Posterior vena cava (tissue), 2 donors: ENCODE results near the gene EFCAB11. TPM values are rescaled to one million over a fixed set of nuclear protein-coding genes. Genes with fewer than 3 reads are reported as not detected.

Experiments
- DNase-seq: peaks from one replicate; pipeline ENCODE4 v3.0.0-alpha.2; 2020; ENCODE audit warnings: low spot score
- intact Hi-C, 2 donors: fragments of 100-400 bp; cut with DNase I; formaldehyde crosslinking; loops; one replicate each; pipeline versions ENCODE4 v1.14.1 to v1.14.2; 2022 to 2023
- total RNA-seq, 2 donors: library from RNA; stranded (reverse); fragmentation: NEBNext Ultra II Directional; extraction: Animal tissue kit (Norgen Biotek cat#: 25700); gene quantifications; one replicate each; pipeline ENCODE4 v1.2.1, GENCODE V29; 2021
- donor health status: DM: yes; HTN: yes; CAD: no.
- donor health status: DM: yes; HTN: yes; CAD: no.

The EFCAB11 gene
- total RNA-seq, 2 donors from 2014 or later = 4.8 to 6.1 TPM

DNA sequence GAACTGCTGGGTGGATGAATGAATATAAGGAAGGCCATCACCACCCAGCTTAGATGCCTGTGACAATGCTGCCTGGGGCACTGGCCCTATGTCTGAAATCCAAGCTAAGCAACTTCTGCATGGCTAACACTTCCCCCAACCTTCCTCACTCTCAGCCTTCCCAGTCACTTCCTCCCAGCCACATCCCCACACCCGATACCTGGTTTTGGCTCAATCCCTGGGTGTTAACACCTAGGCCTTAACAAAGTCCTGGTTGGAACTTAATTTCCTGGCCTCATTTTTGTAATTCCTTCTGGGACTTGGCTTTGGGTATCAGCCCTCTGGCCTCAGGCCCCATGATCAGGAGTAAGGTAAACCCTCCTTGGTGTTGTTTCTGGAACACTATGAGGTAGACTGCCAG lies 110.0 kb downstream of the EFCAB11 start:
- intact Hi-C loops = no loop called here
- DNase-seq = no peak

DNA sequence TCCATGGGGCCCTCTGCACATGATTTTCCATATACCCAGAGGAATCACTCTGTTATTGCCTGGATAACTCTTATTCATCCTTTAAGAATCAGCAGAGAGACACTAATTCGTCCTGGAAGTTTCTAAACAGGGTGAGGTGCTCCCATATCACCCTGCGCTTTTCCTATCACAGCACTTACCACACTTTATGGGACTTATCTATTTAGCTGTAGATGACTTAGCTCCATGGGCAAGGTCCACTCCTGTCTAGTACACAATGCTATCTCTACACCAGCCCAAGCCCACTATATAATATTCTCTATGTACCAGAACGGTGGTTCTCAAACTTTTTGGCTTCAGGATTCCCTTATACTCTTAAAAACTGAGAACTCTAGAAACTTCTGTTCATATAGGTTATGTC lies 111.7 kb downstream of the EFCAB11 start:
- DNase-seq = no peak
- intact Hi-C loops = no loop called here

DNA sequence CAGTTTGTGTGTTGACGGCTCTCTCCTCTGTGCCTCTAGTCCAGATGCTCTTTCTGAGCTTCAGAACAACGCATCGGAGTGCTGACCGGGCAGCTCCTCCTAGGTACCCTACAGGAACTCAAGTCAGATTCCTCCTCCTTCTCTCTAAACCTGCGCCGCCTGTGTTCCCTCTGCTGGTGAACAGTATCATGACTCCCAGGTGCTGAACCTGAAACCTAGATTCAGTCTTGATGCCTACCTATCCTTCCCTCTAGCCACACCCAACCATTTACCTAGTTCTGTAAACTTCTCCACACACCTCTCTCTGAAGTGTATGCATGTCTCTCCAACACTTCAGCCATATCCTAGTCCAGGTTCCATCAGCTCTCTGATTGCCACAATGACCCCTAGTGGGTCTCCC lies 112.7 kb downstream of the EFCAB11 start:
- no peak for DNase-seq
- intact Hi-C loops = no loop called here

DNA sequence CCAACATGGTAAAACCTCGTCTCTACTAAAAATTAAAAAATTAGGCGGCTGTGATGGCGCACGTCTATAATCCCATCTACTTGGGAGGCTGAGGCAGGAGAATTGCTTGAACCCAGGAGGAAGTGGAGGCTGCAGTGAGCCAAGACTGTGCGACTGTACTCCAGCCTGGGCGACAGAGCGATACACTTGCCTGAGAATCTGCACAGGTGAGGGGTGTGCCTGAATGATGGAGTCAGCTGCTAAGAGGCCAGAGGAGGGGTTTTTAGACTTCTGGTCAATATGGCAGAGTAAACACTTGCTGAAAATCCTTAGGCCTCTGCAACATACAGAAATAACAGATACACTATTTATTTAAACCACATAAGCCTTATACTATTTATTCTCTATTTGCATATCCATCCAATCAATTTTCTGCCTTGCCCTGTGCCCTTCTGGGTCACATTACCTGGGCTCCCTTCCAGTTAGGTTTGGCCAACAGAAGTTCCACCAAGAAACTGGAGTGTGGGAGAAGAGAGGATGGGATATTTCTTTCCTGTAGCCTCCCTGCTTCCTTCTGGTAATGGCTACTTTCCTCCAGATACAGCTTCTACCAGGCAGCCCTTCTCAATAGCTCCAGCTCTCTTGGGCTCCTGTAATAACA lies 117.6 kb downstream of the EFCAB11 start:
- DNase-seq = no peak
- intact Hi-C loops = no loop called here

DNA sequence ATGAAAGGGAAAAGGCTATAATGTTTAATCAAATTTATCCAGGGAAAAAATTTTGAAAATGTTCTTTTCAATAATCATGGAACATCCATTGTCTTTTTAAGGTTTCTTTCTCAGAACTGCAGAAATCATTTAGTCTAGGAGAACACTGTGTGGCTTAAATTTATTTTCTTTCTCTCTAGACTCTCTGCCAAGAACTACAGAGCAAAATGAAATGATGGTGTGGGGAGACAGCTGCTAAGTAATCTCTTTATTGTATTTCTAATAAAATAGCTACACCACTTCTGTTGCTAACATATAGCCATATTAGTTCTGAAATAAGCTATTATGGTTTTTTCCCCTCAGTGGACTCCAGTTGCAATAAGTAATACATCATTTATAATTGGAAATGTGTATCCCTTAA lies 120.9 kb downstream of the EFCAB11 start:
- intact Hi-C loops = no loop called here
- DNase-seq = no peak

DNA sequence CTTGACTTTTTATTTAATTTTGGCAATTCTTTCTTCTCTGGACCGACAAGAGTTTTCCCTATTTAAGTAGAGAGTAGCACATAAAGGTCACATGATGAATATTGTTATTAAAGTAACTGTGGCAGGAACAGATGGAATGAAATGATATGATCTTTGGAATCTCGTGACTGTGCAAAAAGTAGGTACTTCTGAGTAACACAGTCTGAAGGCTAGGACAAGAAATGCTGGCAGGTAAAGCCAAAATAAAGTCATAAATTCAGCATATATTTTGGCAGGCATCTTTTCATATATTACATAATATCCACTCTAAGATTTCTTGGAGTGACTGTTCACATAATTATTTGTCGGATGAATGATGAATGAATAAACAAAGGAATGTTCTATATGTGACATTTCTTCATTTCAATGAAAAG lies 121.4 kb downstream of the EFCAB11 start:
- DNase-seq = no peak
- intact Hi-C loops = no loop called here

DNA sequence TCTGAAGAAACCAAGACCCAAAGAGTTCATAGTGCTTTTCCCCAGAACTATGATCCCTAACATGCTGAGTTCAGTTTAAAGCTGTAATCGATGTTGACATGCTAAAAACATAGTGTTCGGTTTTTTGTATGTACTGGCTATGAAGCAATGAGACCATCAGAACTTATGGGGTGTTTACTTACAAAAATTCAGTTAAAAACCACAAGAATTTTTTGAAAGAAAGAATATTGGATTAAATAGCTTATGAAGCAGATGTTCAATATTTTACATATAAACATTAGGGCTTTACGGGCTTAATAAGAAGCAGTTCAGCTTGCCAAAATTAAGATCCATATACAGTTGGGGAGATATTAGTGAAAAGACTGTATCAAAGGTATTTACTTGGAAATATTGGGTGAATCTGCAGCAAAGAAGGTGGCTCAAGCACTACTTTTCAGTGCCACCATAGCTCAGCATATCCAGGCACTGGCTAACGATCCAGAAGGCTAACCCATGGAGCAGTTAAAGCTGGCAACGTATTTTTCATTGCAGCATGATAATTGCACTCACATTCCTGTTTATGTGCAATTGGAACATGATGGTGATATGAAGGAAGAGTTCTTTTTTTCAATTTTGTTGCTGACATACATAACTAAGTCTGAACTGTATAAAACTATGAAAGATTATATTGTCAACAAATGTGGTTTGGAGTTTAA lies 125.9 kb downstream of the EFCAB11 start:
- no peak for DNase-seq
- intact Hi-C loops = no loop called here

DNA sequence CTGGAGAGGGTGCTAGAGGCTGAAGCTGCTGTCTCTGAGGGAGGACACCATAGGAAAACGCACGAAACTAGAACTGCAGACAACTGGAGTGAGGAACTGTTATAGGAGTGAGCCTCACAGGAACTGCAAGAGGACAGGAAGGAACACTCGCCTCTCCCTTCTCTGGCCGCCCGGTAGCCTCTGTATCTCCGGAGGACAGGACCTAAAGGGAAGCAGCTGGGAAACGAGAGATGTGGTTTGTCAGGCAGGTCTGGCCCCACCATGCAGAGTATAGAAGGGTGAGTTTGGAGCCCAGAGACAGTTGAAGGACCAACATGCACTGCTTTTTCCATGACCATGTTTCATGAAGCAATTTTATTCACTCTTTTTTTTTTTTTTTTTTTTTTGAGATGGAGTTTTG lies 127.3 kb downstream of the EFCAB11 start:
- intact Hi-C loops = loop anchor here in 1 of 2 donors (2.0 kb wide), 1 partner anchor 400 kb away; no protein-coding TSS in a partner anchor
- DNase-seq = no peak

DNA sequence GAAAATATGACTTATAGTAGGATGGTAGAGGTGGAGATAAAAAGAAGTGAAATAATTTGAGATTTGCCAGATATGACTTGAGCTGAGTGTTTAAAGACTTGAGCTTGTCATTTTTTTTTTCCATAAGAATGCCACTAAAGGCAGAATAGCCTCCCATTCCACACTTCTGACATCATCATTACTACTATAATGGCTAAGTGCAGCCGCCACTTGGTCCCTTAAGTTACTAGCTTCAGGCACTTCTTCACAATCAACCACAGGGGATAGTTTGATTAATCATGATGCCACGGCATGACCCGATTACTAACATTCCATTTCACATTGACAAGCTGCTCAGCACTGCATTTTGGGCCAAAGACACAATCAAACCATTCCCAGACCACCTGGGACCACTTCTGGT lies 127.9 kb downstream of the EFCAB11 start:
- no peak for DNase-seq
- intact Hi-C loops = loop anchor here in 1 of 2 donors (2.0 kb wide), 1 partner anchor 400 kb away; no protein-coding TSS in a partner anchor

DNA sequence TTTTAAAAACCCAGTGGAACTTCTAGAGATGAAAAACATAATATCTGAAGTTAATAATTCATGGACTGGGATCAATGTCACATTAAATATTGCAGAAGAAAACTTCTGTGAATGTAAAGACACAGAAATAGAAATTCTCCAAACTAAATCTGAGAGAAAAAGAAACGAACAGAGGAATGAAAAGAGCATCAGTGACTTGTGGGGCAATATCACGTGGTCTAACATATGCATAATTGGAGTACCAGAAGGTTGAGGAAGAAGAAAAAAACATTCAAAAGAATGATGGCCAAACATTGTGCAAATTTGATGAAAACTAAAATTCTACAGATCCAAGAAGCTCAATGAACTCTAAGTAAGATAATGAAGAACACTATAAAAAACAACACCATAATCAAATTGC lies 130.8 kb downstream of the EFCAB11 start:
- intact Hi-C loops = no loop called here
- no peak for DNase-seq

DNA sequence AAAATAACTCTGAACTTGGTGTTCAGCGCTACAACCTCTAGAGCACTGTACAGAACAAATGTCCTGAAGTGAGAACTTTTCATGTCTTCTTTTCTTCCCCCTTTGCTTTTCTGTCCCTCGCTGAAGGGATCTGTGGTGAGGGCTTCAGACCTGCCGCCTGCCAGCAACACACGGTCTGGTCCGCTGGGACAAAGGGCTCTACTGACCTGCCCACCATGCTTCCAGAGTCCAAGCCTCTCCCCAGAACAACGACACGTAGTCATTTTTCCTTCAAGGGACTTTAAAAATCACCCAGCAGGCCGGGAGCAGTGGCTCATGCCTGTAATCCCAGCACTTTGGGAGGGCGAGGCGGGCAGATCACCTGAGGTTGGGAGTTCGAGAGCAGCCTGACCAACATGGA lies 140.4 kb downstream of the EFCAB11 start:
- no peak for DNase-seq
- intact Hi-C loops = no loop called here

DNA sequence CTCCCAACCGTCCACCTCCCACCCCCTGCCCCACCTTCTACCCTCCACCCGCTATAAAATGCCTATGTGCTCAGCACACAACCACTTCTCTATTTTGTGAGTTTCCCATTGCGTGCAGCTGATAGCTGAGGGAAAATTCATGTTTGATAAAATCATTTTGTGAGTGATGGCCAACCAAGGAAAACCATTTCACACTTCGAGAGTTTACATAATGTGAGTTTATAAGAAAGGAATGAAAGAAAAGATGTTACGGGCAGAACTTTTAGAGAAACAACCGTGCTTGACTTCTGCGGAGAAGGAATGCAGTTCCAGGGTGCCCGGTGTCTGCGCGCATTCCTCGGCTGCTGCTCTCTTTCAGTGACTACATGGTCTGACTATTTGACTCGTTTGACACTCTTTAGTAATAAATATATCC lies 140.9 kb downstream of the EFCAB11 start:
- DNase-seq = no peak
- intact Hi-C loops = no loop called here

DNA sequence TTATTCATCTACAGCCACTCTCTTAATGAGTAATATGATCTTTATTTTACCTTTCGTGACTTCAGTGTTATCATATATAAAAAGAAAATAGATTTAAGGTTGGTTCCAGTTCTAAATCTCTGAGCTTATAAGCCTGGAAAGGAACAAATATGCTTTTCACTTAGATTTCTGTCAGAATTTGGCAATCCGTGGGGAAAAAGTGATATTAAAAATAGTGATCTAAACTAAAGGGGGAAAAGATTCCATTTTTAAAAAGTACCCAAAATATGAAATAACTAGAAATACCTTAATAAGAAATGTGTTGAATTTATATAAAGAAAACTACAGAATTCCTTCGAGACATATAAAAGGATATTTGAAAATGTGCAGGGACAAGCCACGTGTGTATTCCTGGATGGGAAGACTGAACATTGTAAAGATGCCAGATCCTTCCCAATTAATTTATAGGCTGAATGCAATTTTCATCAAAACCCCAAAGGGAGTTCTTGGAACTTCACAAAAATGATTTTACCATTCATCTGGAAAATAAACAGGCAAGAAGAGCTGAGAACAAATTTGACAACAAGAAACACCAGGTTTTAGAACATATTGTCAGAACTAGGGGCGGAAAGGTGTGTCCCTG lies 142.5 kb downstream of the EFCAB11 start:
- intact Hi-C loops = no loop called here
- DNase-seq = no peak

DNA sequence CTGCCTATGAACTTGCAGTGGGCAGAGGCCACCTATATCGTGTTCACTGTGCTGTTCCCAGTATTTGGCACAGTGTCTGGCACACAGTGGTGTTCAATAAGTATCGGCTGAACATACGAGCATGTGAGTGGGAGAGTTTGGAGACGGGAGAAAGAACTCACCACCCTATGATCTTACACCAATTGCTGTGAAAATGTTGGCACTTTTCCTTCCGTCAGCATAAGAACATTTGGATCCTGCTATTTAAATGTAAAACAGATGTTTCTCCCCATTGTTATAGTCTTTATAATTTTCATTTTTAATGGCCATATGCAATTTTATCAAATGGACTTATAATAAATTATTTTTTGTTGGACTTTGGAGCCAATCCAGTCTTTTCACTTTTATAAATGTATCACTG lies 144.4 kb downstream of the EFCAB11 start:
- DNase-seq = no peak
- intact Hi-C loops = no loop called here

DNA sequence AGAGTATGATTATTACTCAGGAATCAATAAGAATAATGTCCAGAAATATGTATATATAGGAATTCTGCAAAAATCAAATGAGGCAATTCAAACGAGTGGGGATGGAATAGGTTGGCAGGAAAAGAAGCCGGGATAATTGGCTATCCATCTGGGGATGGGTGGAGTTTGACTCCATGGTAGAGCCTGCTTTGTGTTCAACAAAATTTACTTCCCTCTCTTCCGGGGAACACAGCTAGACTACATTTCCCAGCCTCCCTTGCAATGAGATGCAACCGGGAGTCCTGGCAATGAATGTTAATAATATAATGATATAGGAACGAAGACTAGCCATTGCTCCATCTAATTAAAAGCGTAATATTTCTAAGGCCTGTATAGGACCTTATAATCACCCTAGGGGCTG lies 146.6 kb downstream of the EFCAB11 start:
- intact Hi-C loops = no loop called here
- DNase-seq = no peak

DNA sequence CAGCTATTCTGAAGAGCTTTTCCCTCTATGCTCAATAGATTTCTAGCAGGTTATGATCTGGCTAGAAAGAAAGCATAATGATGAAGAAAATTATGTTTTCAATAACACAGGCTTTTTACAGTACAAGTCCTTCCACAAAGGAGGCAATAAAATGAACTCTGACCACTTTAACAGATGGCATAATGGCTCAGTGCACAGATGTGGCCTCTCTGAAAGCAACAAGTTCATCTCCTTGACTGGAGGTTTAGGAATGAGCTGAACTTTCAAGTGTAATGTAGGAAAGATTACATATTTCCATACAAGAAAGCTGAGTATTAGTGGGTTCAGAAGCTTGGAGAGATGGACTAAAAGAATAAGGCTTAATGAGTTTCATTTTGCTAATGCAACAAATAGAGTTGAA lies 147.4 kb downstream of the EFCAB11 start:
- intact Hi-C loops = no loop called here
- no peak for DNase-seq

DNA sequence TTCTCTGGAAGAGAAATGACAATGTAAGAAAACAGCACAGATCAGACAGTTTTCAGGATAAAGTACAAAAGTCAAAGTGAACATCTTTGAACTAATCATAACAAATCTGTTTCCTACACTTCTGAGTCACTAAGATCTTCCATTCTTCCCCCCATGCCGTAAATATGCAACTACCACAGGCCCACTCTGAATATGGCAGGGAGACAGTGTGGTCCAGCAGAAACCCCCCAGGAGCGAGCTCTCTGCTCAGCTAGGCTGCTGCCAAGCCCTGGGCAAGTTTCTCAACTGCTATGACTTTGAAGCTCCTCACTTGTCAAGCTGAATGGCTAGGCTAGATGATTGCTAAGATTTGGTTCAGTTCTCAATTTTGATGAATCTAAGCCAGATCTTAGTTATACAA lies 148.1 kb downstream of the EFCAB11 start:
- intact Hi-C loops = no loop called here
- DNase-seq = no peak

DNA sequence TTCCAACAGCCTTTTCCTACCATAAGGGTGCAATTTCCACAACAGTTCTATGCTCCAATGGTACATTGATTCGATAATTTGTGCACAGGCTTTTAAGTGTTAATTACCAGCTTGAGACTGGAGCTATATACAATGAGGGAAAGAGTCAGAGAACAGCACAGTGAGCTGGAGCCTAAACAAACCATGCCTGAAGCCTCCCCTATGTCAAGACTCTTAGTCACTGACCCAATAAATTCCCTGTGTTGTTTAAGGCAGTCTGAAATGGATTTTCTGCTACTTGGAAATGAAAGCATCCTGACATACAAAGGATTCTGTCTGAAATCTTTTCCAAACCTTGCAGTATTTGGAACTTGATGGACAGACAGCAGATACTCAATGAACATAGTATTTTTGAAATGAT lies 149.0 kb downstream of the EFCAB11 start:
- no peak for DNase-seq
- intact Hi-C loops = no loop called here

DNA sequence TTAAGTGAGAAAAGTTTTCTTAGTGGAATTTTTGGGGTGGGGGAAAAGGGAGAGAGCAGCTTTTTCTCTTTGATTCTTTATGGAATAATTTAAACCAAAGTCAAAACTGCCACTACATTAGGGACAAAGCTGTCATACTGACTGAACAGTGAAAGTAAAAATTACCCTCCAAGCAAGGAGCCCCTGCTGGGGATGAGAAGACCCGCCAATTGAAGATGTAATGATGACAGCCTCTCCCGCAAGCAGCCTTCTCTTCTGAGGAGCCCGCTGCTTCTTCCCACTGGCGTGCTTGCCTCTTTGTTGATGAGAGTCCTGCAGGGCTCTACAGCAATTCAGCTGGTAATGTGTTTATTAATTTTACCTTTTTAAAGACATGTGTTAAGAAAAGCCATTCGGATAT lies 151.0 kb downstream of the EFCAB11 start:
- DNase-seq = no peak
- intact Hi-C loops = loop anchor here in 1 of 2 donors (2.0 kb wide), 1 partner anchor 45 kb away; no protein-coding TSS in a partner anchor

DNA sequence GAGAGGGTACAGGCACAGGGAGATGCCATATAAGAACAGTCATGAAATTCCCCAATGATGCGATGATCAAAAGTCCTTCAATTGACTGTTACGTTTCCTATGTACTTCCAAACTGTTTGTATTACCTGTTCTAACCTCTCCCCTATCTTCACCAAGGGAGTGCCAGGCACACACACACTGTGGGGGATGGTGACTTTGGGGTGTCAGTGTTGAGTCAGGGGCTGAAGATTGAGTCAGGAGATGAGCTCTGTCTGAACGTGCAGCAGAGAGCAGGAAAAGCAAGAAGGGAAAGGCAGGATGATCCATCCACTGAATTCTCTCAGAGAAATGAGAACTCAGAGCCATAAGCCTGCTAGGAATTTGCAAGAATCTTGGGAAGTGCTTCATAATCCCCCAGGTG lies 153.4 kb downstream of the EFCAB11 start:
- DNase-seq = no peak
- intact Hi-C loops = no loop called here
